GM23338 (cell line): ENCODE measurements around the gene ARFIP1. TPM values are rescaled to one million over a fixed set of nuclear protein-coding genes. Genes with fewer than 3 reads are reported as not detected.

Experiments used
- ATAC-seq: fragments of 200-7000 bp; cut with Tn5 transposase; 3 replicates; pipeline ENCODE4 v1.9.1; 2020
- DNase-seq: peaks from one replicate; pipeline ENCODE4 v3.0.0-alpha.2; 2015; ENCODE audit warnings: low spot score
- H2AFZ ChIP-seq: fragments of 200-600 bp; sonication (generic); 2 replicates; pipeline ENCODE4 v1.8.0; 2016; ENCODE audit warnings: antibody characterized with exemption, mild to moderate bottlenecking, moderate library complexity
- H3F3A ChIP-seq: fragments of 200-600 bp; sonication (generic); replicated peaks from 2 replicates; pipeline ENCODE4 v1.8.0; 2017; ENCODE audit warnings: antibody characterized with exemption, mixed run types, low read depth
- H3K27ac ChIP-seq: fragments of 200-600 bp; sonication (generic); 2 replicates; pipeline ENCODE4 v1.6.1; 2016; ENCODE audit warnings: low read depth
- H3K27me3 ChIP-seq: fragments of 200-600 bp; sonication (generic); 2 replicates; pipeline ENCODE4 v1.8.0; 2016; ENCODE audit warnings: mild to moderate bottlenecking, mixed run types, moderate library complexity; ENCODE audit not compliant: insufficient read depth
- H3K36me3 ChIP-seq: fragments of 200-600 bp; sonication (generic); 2 replicates; pipeline ENCODE4 v1.8.0; 2016; ENCODE audit warnings: mild to moderate bottlenecking; ENCODE audit not compliant: insufficient read depth
- H3K4me1 ChIP-seq: fragments of 200-600 bp; sonication (generic); 2 replicates; pipeline ENCODE4 v1.8.0; 2016; ENCODE audit warnings: mild to moderate bottlenecking, moderate library complexity; ENCODE audit not compliant: insufficient read depth
- H3K4me2 ChIP-seq: fragments of 200-600 bp; sonication (generic); 2 replicates; pipeline ENCODE4 v1.7.1; 2017; ENCODE audit warnings: mixed run types
- H3K4me3 ChIP-seq: fragments of 200-600 bp; sonication (generic); 2 replicates; pipeline ENCODE4 v1.6.1; 2016; ENCODE audit warnings: mixed run types
- H3K79me2 ChIP-seq: fragments of 200-600 bp; sonication (generic); replicated peaks from 2 replicates; pipeline ENCODE4 v1.8.0; 2017; ENCODE audit warnings: mild to moderate bottlenecking; ENCODE audit not compliant: insufficient read depth
- H3K9me2 ChIP-seq: fragments of 200-600 bp; sonication (generic); 2 replicates; pipeline ENCODE4 v1.8.0; 2017; ENCODE audit not compliant: insufficient read depth
- H4K20me1 ChIP-seq: fragments of 200-600 bp; sonication (generic); replicated peaks from 2 replicates; pipeline ENCODE4 v1.8.0; 2017; ENCODE audit warnings: mild to moderate bottlenecking; ENCODE audit not compliant: insufficient read depth
- H3K27ac Mint-ChIP-seq: 2 replicates; pipeline ENCODE4 v1.8.0; 2020; ENCODE audit warnings: inconsistent platforms, mild to moderate bottlenecking, moderate library complexity, mixed read lengths
- H3K27me3 Mint-ChIP-seq: 3 replicates; pipeline ENCODE4 v1.8.0; 2022; ENCODE audit warnings: low read depth, mild to moderate bottlenecking, moderate library complexity, mixed read lengths, inconsistent platforms; ENCODE audit not compliant: insufficient read depth, poor library complexity
- H3K36me3 Mint-ChIP-seq: 3 replicates; pipeline ENCODE4 v1.8.0; 2021; ENCODE audit warnings: low read depth, mild to moderate bottlenecking, inconsistent platforms, moderate library complexity, mixed read lengths
- H3K4me1 Mint-ChIP-seq: 3 replicates; pipeline ENCODE4 v1.8.0; 2020; ENCODE audit warnings: mild to moderate bottlenecking, inconsistent platforms, mixed read lengths
- H3K4me3 Mint-ChIP-seq: 3 replicates; pipeline ENCODE4 v1.8.0; 2021; ENCODE audit warnings: moderate library complexity, mild to moderate bottlenecking, inconsistent platforms, mixed read lengths
- H3K9me3 Mint-ChIP-seq: 3 replicates; pipeline ENCODE4 v1.8.0; 2020; ENCODE audit warnings: moderate library complexity, mild to moderate bottlenecking, inconsistent platforms, mixed read lengths
- EZH2 ChIP-seq: fragments of 200-600 bp; sonication (generic); IDR thresholded peaks from one replicate; pipeline ENCODE4 v1.8.0; 2017; ENCODE audit warnings: antibody characterized with exemption, mild to moderate bottlenecking, low read depth; ENCODE audit not compliant: unreplicated experiment
- JUNB ChIP-seq: IDR thresholded peaks from one replicate; pipeline ENCODE4 v1.6.1; 2016; ENCODE audit warnings: antibody characterized with exemption; ENCODE audit not compliant: unreplicated experiment
- NANOG ChIP-seq: IDR thresholded peaks from 2 replicates; pipeline ENCODE4 v1.6.1; 2016; ENCODE audit warnings: antibody characterized with exemption, borderline replicate concordance
- ZNF114 ChIP-seq: fragments of 250-450 bp; sonication (Bioruptor Pico); IDR thresholded peaks from 2 replicates; pipeline ENCODE4 v1.5.0; 2020; ENCODE audit warnings: mild to moderate bottlenecking, moderate library complexity
- ZNF331 ChIP-seq: fragments of 250-450 bp; sonication (Bioruptor Pico); IDR thresholded peaks from 2 replicates; pipeline ENCODE4 v1.5.0; 2020; ENCODE audit warnings: low read depth, mild to moderate bottlenecking, moderate library complexity
- polyA plus RNA-seq: library from polyadenylated mRNA; unstranded; fragments of >200 nt; fragmentation: Nextera tagmentation; extraction: Ambion mirVana; gene quantifications from 2 replicates; pipeline ENCODE4 v1.2.1, GENCODE V29; 2016
- total RNA-seq: library from RNA; depleted of rRNA; stranded (reverse); fragments of >200 nt; shearing (Covaris generic); gene quantifications from 2 replicates; pipeline ENCODE4 v1.2.3, GENCODE V29; 2014
- TF ChIP-seq, protein P1 (sequence below): fragments of 250-450 bp; sonication (Bioruptor Pico); IDR thresholded peaks from 2 replicates; pipeline ENCODE4 v1.5.0; 2020; ENCODE audit warnings: mild to moderate bottlenecking, moderate library complexity
- TF ChIP-seq, protein P2 (sequence below): IDR thresholded peaks from one replicate; pipeline ENCODE4 v1.6.1; 2018; ENCODE audit warnings: antibody characterized with exemption; ENCODE audit not compliant: unreplicated experiment
- TF ChIP-seq, protein P3 (sequence below): IDR thresholded peaks from 2 replicates; pipeline ENCODE4 v1.6.1; 2016; ENCODE audit warnings: antibody characterized with exemption

Gene ARFIP1
- total and polyA plus RNA-seq, 2 experiments from 2014 or later: 46.0 to 49.6 TPM

DNA sequence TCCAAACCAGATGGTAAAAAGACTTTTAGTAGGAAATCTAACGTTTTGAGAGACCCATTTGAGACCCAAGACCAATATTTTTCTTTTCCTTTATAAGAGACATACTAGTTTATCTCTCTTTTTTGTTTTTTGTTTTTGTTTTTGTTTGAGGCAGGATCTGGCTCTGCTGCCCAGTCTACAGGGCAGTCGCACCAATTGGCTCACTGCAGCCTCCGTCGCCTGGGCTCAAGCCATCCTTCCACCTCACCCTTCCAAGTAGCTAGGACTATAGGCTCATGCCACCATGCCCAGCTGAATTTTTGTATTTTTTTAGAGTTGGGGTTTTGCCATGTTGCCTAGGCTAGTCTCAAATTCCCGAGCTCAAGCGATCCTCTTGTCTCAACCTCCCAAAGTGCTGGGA is 79.2 kb downstream of the ARFIP1 start (continued):
- TF ChIP-seq, protein P1, sequence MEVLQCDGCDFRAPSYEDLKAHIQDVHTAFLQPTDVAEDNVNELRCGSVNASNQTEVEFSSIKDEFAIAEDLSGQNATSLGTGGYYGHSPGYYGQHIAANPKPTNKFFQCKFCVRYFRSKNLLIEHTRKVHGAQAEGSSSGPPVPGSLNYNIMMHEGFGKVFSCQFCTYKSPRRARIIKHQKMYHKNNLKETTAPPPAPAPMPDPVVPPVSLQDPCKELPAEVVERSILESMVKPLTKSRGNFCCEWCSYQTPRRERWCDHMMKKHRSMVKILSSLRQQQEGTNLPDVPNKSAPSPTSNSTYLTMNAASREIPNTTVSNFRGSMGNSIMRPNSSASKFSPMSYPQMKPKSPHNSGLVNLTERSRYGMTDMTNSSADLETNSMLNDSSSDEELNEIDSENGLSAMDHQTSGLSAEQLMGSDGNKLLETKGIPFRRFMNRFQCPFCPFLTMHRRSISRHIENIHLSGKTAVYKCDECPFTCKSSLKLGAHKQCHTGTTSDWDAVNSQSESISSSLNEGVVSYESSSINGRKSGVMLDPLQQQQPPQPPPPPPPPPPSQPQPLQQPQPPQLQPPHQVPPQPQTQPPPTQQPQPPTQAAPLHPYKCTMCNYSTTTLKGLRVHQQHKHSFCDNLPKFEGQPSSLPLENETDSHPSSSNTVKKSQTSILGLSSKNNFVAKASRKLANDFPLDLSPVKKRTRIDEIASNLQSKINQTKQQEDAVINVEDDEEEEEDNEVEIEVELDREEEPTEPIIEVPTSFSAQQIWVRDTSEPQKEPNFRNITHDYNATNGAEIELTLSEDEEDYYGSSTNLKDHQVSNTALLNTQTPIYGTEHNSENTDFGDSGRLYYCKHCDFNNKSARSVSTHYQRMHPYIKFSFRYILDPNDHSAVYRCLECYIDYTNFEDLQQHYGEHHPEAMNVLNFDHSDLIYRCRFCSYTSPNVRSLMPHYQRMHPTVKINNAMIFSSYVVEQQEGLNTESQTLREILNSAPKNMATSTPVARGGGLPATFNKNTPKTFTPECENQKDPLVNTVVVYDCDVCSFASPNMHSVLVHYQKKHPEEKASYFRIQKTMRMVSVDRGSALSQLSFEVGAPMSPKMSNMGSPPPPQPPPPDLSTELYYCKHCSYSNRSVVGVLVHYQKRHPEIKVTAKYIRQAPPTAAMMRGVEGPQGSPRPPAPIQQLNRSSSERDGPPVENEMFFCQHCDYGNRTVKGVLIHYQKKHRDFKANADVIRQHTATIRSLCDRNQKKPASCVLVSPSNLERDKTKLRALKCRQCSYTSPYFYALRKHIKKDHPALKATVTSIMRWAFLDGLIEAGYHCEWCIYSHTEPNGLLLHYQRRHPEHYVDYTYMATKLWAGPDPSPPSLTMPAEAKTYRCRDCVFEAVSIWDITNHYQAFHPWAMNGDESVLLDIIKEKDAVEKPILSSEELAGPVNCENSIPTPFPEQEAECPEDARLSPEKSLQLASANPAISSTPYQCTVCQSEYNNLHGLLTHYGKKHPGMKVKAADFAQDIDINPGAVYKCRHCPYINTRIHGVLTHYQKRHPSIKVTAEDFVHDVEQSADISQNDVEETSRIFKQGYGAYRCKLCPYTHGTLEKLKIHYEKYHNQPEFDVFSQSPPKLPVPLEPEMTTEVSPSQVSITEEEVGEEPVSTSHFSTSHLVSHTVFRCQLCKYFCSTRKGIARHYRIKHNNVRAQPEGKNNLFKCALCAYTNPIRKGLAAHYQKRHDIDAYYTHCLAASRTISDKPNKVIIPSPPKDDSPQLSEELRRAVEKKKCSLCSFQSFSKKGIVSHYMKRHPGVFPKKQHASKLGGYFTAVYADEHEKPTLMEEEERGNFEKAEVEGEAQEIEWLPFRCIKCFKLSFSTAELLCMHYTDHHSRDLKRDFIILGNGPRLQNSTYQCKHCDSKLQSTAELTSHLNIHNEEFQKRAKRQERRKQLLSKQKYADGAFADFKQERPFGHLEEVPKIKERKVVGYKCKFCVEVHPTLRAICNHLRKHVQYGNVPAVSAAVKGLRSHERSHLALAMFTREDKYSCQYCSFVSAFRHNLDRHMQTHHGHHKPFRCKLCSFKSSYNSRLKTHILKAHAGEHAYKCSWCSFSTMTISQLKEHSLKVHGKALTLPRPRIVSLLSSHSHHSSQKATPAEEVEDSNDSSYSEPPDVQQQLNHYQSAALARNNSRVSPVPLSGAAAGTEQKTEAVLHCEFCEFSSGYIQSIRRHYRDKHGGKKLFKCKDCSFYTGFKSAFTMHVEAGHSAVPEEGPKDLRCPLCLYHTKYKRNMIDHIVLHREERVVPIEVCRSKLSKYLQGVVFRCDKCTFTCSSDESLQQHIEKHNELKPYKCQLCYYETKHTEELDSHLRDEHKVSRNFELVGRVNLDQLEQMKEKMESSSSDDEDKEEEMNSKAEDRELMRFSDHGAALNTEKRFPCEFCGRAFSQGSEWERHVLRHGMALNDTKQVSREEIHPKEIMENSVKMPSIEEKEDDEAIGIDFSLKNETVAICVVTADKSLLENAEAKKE: no peak
- no peak for TF ChIP-seq NANOG
- no peak for TF ChIP-seq JUNB

DNA sequence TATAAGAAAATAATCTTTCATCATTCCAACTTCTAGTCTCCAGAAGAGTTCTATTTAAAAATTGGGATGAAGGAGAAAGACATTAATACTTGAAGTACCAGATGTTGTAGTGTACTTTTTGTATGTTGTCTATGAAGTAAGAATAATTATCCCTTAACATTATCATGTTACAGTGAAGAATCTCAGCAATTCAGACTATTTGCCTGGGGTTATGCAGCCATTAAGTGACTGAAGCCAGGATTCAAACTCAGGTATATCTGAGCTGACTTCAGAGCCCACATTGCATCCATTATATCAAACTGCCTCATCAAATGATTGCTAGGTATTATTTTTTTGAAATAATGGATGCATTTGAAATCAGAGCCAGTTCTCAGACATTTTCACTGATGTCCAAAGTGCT is 80.3 kb downstream of the ARFIP1 start:
- H3K4me3 ChIP-seq: no peak overlapping the region
- peaks cover under 1% of the 10 kb centered on the region; the same call in 1 of the 2 replicates for H3K79me2 ChIP-seq

DNA sequence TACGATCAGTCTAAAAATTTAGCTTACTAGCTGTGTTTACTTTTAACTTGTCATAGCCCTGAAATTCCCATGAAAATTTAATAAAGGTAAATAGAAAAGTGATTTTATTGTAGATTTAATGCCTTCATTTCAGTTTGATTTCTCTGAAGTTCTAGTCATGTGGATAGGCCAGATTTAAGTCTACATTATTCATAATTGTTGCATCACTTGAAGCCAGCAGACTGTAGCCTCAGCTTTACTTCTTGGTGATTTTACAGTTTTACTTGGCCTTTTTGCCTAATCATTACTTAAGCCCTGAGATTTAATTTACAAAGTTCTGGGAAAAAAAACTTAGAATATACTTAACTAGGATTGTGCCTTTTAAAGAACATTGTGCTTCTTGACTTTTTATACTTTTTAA is 82.9 kb downstream of the ARFIP1 start:
- H3K36me3 Mint-ChIP-seq: peaks cover 27% of the 10 kb centered on the region
- Histone ChIP-seq H3K4me3 (no peak overlapping the region), H3K4me1 (peaks cover 18% of the 10 kb centered on the region), H3F3A (no peaks in the 10 kb centered on the region), H3K27ac (no peak overlapping the region), H4K20me1 (no peaks in the 10 kb centered on the region), H3K9me2 (no peaks in the 10 kb centered on the region), H3K36me3 (no peaks in the 10 kb centered on the region), H2AFZ (no peak overlapping the region), H3K4me2 (no peak overlapping the region), H3K79me2 (no peaks in the 10 kb centered on the region; the same call in 1 of the 2 replicates), H3K27me3 (no peaks in the 10 kb centered on the region)
- H3K27me3 Mint-ChIP-seq: peaks cover 4% of the 10 kb centered on the region
- DNase-seq (no peak), ATAC-seq (no peak)
- H3K4me1 Mint-ChIP-seq: peaks cover 24% of the 10 kb centered on the region
- H3K27ac Mint-ChIP-seq: peak overlapping the region; percentile 73; the same call in 1 of the 2 replicates
- peaks cover 11% of the 10 kb centered on the region; the same call in 2 of the 3 replicates for H3K9me3 Mint-ChIP-seq
- no peak overlapping the region for H3K4me3 Mint-ChIP-seq
- no peak for TF ChIP-seq ZNF114 (CRISPR knock-in tag)
- TF ChIP-seq, protein P2, sequence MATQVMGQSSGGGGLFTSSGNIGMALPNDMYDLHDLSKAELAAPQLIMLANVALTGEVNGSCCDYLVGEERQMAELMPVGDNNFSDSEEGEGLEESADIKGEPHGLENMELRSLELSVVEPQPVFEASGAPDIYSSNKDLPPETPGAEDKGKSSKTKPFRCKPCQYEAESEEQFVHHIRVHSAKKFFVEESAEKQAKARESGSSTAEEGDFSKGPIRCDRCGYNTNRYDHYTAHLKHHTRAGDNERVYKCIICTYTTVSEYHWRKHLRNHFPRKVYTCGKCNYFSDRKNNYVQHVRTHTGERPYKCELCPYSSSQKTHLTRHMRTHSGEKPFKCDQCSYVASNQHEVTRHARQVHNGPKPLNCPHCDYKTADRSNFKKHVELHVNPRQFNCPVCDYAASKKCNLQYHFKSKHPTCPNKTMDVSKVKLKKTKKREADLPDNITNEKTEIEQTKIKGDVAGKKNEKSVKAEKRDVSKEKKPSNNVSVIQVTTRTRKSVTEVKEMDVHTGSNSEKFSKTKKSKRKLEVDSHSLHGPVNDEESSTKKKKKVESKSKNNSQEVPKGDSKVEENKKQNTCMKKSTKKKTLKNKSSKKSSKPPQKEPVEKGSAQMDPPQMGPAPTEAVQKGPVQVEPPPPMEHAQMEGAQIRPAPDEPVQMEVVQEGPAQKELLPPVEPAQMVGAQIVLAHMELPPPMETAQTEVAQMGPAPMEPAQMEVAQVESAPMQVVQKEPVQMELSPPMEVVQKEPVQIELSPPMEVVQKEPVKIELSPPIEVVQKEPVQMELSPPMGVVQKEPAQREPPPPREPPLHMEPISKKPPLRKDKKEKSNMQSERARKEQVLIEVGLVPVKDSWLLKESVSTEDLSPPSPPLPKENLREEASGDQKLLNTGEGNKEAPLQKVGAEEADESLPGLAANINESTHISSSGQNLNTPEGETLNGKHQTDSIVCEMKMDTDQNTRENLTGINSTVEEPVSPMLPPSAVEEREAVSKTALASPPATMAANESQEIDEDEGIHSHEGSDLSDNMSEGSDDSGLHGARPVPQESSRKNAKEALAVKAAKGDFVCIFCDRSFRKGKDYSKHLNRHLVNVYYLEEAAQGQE: no peak
- TF ChIP-seq, protein P3, sequence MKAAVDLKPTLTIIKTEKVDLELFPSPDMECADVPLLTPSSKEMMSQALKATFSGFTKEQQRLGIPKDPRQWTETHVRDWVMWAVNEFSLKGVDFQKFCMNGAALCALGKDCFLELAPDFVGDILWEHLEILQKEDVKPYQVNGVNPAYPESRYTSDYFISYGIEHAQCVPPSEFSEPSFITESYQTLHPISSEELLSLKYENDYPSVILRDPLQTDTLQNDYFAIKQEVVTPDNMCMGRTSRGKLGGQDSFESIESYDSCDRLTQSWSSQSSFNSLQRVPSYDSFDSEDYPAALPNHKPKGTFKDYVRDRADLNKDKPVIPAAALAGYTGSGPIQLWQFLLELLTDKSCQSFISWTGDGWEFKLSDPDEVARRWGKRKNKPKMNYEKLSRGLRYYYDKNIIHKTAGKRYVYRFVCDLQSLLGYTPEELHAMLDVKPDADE: no peak
- TF ChIP-seq JUNB: no peak
- TF ChIP-seq ZNF331 (CRISPR knock-in tag): no peak

More for the DNA sequence above, 80.3 kb downstream of the ARFIP1 start:
- Histone ChIP-seq H4K20me1 (no peaks in the 10 kb centered on the region), H3K9me2 (no peaks in the 10 kb centered on the region), H2AFZ (no peak overlapping the region), H3K27ac (peak overlapping the region; percentile 69), H3K27me3 (no peaks in the 10 kb centered on the region), H3F3A (no peaks in the 10 kb centered on the region), H3K36me3 (no peaks in the 10 kb centered on the region), H3K4me1 (peaks cover 29% of the 10 kb centered on the region), H3K4me2 (peak overlapping the region; percentile 12)
- H3K9me3 Mint-ChIP-seq: no peaks in the 10 kb centered on the region; the same call in 2 of the 3 replicates
- TF ChIP-seq NANOG (peak; percentile 55; the same call in 1 of the 2 replicates), EZH2 (no peak)
- DNase-seq: peak; percentile 70
- H3K4me1 Mint-ChIP-seq: peaks cover 38% of the 10 kb centered on the region
- H3K27ac Mint-ChIP-seq: no peak overlapping the region; the same call in 1 of the 2 replicates
- no peaks in the 10 kb centered on the region for H3K27me3 Mint-ChIP-seq
- H3K36me3 Mint-ChIP-seq: peaks cover 7% of the 10 kb centered on the region; the same call in 2 of the 3 replicates
- ATAC-seq: peak; percentile 60
- no peak overlapping the region for H3K4me3 Mint-ChIP-seq
